ENCODE data around the gene RXRA.

GRCh38 chr9:134392900-134393299, 66.6 kb downstream of the RXRA start:
- TF ChIP-seq, protein P1, sequence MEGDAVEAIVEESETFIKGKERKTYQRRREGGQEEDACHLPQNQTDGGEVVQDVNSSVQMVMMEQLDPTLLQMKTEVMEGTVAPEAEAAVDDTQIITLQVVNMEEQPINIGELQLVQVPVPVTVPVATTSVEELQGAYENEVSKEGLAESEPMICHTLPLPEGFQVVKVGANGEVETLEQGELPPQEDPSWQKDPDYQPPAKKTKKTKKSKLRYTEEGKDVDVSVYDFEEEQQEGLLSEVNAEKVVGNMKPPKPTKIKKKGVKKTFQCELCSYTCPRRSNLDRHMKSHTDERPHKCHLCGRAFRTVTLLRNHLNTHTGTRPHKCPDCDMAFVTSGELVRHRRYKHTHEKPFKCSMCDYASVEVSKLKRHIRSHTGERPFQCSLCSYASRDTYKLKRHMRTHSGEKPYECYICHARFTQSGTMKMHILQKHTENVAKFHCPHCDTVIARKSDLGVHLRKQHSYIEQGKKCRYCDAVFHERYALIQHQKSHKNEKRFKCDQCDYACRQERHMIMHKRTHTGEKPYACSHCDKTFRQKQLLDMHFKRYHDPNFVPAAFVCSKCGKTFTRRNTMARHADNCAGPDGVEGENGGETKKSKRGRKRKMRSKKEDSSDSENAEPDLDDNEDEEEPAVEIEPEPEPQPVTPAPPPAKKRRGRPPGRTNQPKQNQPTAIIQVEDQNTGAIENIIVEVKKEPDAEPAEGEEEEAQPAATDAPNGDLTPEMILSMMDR (IDR thresholded peaks at IDR 0.05), result no peak
- TF ChIP-seq POLR2A (IDR thresholded peaks at IDR 0.05), result no peak

All from adrenal gland (tissue), 5 donors.